8988T (cell line): ENCODE data around the gene PPP2R5A.
"Not testable (repeated sequence)": the region's sequence is repeated elsewhere in the genome, so short reads cannot be mapped to it uniquely, and the experiment has no call there.

Experiments used
- DNase-seq: peaks from one replicate; pipeline ENCODE4 v3.0.0; 2011

PPP2R5A gene

GRCh38 chr1:212302745-212303383, 17.7 kb downstream of the PPP2R5A start:
- no peak for DNase-seq

GRCh38 chr1:212305342-212305741, 20.1 kb downstream of the PPP2R5A start:
- no peak for DNase-seq

- DNase-seq = not testable (repeated sequence)
Measured at GRCh38 chr1:212305984-212306452, 20.8 kb downstream of the PPP2R5A start.

- DNase-seq = no peak
Measured at GRCh38 chr1:212309967-212310366, 24.8 kb downstream of the PPP2R5A start.

GRCh38 chr1:212310383-212310782, 25.2 kb downstream of the PPP2R5A start:
- no peak for DNase-seq

GRCh38 chr1:212311836-212312497, 26.8 kb downstream of the PPP2R5A start:
- no peak for DNase-seq

- DNase-seq = no peak
Measured at GRCh38 chr1:212313616-212314015, 28.4 kb downstream of the PPP2R5A start.

GRCh38 chr1:212315184-212315583, 30.0 kb downstream of the PPP2R5A start:
- DNase-seq = no peak

GRCh38 chr1:212315907-212316306, 30.7 kb downstream of the PPP2R5A start:
- DNase-seq = no peak

GRCh38 chr1:212317916-212318315, 32.7 kb downstream of the PPP2R5A start:
- no peak for DNase-seq

GRCh38 chr1:212321031-212321430, 35.8 kb downstream of the PPP2R5A start:
- DNase-seq = not testable (repeated sequence)

- no peak for DNase-seq
Measured at GRCh38 chr1:212323066-212323465, 37.9 kb downstream of the PPP2R5A start.

- DNase-seq = no peak
Measured at GRCh38 chr1:212326541-212326940, 41.3 kb downstream of the PPP2R5A start.

- DNase-seq = no peak
Measured at GRCh38 chr1:212328248-212328647, 43.0 kb downstream of the PPP2R5A start.

- no peak for DNase-seq
Measured at GRCh38 chr1:212329105-212329504, 43.9 kb downstream of the PPP2R5A start.

GRCh38 chr1:212341090-212341489, 55.9 kb downstream of the PPP2R5A start:
- no peak for DNase-seq

GRCh38 chr1:212344905-212345304, 59.7 kb downstream of the PPP2R5A start:
- DNase-seq = no peak

- DNase-seq = no peak
Measured at GRCh38 chr1:212346601-212347000, 61.4 kb downstream of the PPP2R5A start.

GRCh38 chr1:212351588-212352362, 66.6 kb downstream of the PPP2R5A start:
- no peak for DNase-seq

- DNase-seq = no peak
Measured at GRCh38 chr1:212353181-212353580, 68.0 kb downstream of the PPP2R5A start.

GRCh38 chr1:212354464-212354863, 69.3 kb downstream of the PPP2R5A start:
- DNase-seq = no peak

GRCh38 chr1:212355230-212355969, 70.2 kb downstream of the PPP2R5A start:
- DNase-seq = no peak
